Stimulated activated CD4-positive, alpha-beta T cell treated with anti-CD3 and anti-CD28 coated beads, TNF-alpha, amount 100 ng/mL, for 4 hours (primary cell): ENCODE results near the gene ASB12.
A peak's percentile ranks its signal among the peaks of the same experiment; 100 is the strongest.
"Not testable (repeated sequence)": the region's sequence is repeated elsewhere in the genome, so short reads cannot be mapped to it uniquely, and the experiment has no call there.

Experiments used
- DNase-seq, 3 experiments: peaks; one replicate each; pipeline ENCODE4 v3.0.0-alpha.2; 2020; ENCODE audit warnings: low read depth in 3 of 3

The ASB12 gene, protein sequence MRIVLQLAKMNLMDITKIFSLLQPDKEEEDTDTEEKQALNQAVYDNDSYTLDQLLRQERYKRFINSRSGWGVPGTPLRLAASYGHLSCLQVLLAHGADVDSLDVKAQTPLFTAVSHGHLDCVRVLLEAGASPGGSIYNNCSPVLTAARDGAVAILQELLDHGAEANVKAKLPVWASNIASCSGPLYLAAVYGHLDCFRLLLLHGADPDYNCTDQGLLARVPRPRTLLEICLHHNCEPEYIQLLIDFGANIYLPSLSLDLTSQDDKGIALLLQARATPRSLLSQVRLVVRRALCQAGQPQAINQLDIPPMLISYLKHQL

DNA sequence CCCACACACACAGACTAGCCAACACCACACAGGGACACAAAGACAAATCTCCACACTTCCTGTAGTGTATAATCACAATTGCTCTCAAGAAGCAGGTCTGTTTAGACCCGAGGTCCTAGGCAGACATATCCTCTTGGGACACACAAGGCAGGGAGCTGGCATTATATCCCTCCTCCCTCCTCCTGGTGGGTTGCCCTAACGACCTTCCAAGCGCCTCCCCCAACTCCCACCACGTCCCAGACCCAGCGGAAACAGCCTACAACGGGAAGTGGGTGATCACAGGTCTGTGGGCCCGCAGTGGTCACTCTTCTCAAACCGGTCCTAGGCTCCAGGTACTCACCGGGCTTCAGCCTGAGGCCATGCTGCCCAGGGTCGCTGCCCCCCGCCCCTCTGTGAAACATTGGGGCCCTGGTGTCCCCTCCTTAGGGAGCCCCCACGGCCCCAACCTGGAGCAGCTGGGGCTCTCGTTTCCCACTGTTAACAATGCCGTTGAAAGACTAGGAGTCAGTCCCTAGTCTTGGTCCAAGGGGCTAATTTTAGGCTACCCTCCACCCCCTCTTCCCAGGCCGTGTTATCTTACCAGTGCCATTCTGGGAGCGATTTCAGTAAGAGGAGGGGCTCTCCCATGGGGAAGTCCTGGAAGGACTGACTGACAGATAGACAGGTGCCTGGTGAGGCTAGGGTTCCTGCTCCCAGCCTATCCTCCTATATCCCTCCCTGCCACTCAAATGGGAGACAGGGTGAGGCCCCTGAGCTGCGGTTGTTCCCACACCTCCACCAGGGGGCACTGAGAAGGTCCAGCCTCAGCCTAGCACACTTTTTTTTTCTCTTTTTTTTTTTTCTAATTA, at the start of gene ASB12:
Gene ASB12 (minus strand): TSS at position 485 of the 848 bp plus-strand sequence. CDS start 4,957 bp downstream, outside the sequence.
- no peak for DNase-seq

GRCh38 chrX:64265265-64265664, 34.9 kb upstream of the ASB12 start:
- DNase-seq = no peak

- DNase-seq = no peak
Measured at GRCh38 chrX:64229154-64229553, 1.3 kb downstream of the ASB12 start.

GRCh38 chrX:64218023-64218422, 12.4 kb downstream of the ASB12 start:
- DNase-seq = no peak

- not testable (repeated sequence) for DNase-seq
Measured at GRCh38 chrX:64213989-64214388, 16.4 kb downstream of the ASB12 start.

- no peak for DNase-seq
Measured at GRCh38 chrX:64206556-64207162, 23.7 kb downstream of the ASB12 start.

DNA sequence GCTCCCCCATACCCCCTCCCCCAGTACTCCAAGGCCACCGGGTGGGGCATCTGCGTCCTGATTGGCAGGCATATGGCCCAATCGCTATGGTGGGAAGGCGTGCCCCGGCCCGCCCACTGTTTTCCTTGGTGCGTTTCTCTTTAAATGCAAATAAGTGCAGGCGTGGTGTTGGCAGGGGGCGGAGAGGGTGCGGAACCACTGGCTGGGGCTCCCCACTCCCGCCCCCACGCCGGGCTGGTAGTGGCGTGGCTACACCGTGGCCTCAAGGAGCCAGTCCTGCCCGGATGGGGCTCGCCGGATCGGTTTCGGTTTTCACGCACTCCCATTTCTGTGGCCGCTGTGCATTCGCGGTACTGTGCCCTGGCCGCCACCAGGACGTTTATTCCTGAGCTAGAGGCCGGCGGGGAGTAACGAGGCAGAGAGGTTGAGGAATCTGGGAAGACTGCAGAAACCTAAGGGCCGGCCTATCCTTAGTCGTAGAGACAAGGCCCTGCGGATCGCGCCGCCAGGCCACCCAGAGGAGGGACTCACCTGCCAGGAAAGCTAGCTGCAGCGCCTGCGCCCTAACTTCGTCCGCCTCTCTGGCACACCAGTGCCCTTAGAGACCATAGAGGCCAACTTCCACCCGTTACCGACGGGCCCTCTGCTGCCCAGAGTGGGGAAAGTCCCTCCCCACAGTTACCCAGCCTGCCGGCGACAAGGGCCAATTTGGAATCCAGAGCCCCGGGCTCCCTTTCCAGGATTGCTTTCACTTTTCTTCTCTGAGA, 24.5 kb downstream of the ASB12 start:
- DNase-seq = peak; percentile 72 to 77 (median 77)

- DNase-seq = peak in 2 of 3 experiments; percentile 2 to 15
Measured at GRCh38 chrX:64205441-64205734, 25.0 kb downstream of the ASB12 start, which contains the start of gene AMER1. Gene AMER1, minus strand, starts transcription at chrX:64205708. Its CDS starts 12,422 bp downstream, at chrX:64193286.

GRCh38 chrX:64204701-64205440, 25.5 kb downstream of the ASB12 start:
- DNase-seq = peak in 1 of 3 experiments; percentile 0

GRCh38 chrX:64204252-64204651, 26.2 kb downstream of the ASB12 start:
- no peak for DNase-seq

DNA sequence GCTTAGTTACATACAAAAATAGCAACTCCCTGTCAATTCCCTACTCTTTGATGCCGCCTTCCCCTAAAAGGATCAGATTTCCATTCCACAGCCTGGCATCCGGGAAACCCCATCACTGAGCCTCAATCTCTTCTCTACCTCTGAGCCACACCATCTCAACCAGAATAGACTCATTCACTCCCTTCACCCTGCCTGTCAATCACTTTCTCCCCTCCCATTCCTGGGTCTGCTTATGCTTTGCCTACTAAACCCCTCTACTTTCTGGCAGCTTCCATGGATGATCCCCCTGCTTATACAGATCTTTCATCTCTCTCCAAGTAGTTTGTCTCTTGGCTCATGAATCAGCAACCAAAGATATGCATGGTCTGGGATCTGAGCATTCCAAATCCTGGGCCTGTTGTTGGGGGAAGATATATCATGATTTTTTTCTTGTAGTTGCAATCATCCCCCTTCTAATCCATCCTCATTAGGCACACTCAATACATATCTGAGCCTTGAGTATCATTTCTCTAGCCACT, 27.5 kb downstream of the ASB12 start:
- DNase-seq = no peak

- DNase-seq = no peak
Measured at GRCh38 chrX:64198036-64198435, 32.4 kb downstream of the ASB12 start.

- no peak for DNase-seq
Measured at GRCh38 chrX:64196606-64197005, 33.8 kb downstream of the ASB12 start.

DNA sequence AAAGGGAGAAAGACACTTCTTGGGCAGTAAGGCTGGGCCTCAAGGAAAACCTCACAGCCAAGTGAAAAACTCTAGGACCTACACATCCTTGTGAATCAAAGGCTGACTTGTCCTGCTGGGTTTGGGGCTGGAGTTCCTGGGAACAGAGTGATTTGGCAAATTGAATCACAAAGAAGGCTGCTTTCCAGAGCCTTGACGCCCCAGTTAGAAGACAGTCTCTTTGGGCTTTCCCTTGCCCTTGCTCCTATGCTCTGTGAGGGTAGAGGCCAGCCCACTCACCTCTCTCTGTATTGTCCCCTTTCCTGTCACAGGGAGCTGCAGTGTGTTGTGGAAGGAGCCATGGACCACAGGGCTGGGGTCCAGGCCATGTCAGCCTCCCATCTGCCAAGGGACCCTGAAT, 34.5 kb downstream of the ASB12 start:
- no peak for DNase-seq

- no peak for DNase-seq
Measured at GRCh38 chrX:64192673-64193072, 37.7 kb downstream of the ASB12 start.

DNA sequence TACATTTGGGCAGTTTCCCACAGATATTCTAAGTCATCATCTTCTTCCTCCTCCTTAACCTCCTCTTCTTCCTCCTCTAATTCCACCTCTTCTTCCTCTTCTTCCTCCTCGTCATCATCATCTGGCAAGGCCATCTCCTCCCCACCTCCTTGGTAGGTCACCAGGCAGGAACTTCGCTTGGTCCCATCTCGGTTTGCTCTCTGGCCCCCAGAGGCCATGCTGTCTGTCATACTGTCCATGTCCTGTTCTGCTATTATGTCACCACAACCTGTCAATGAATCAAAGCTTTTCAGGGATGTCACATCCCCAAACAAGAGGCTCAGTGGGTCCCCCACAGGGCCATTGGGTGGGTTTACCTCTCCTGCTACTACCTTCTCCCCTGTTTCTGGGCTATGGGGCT, 38.4 kb downstream of the ASB12 start:
- DNase-seq = no peak

- DNase-seq = no peak
Measured at GRCh38 chrX:64191281-64192010, 39.0 kb downstream of the ASB12 start.

DNA sequence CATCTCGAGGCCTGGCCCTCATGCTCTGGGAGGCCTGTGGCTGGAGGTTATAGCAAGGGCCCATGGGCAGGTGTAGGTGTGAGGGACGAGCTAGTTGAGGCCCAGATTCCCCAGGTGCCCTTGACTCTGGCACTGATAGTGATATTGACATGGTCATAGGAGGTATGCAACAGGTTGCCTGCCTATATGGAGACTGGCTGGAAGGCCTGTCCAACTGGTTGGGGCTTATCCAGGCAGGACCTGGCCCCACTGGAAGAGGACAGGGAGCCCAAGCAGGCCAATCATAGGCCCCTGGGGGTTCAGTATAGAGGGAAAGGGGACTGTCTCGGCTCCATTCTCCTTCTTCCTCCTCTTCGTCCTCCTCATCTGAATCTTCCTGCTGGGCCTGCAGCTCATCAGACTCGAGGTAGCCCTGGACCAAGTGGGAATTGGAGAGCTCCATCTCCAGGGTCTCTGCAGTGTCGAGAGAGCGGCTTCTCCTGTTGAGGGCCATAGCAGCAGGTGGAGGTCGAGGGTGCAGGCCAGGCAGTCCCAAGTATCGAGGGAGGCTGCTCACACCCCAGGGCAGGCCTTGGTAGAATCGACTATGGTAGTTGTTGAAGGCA, 40.2 kb downstream of the ASB12 start:
- DNase-seq = no peak

- no peak for DNase-seq
Measured at GRCh38 chrX:64188901-64189300, 41.5 kb downstream of the ASB12 start.

DNA sequence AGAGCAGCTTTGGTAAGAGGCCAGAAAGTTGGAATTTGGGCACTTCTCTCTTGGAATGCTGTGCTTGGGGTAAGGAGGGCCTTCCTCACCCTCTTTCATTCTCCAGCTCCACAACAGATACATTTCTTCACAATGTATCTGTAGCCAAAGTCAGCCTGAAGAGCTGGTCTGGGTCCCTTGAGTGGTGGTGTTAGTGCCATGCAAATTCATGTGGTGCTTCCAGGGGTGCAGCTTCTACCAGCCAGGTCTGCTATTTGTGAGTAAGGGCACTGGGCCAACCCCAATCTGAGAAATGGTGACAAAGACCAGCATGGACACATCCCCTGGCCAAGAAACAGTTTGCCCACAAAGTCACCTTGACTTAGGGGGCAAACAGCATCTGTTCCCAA, 42.7 kb downstream of the ASB12 start:
- no peak for DNase-seq
